Naive thymus-derived CD8-positive, alpha-beta T cell (primary cell): ENCODE measurements around the gene NDE1. TPM values are rescaled to one million over a fixed set of nuclear protein-coding genes. Genes with fewer than 3 reads are reported as not detected.

Source experiments
- ATAC-seq, 2 donors: fragments of 150-1000 bp; cut with Tn5 transposase in 1 of 2; sonication (Bioruptor Pico), chemical (Tn5 transposase) in 1 of 2; 1 replicate in 1 of 2; 2 replicates in 1 of 2; pipeline ENCODE4 v1.10.0; 2021; ENCODE audit warnings: mild to moderate bottlenecking in 2 of 2, moderate library complexity in 2 of 2
- POLR2A ChIA-PET: fragments of 350-600 bp; sonication (Branson Sonifier 250); formaldehyde crosslinking; loops from one replicate; lab custom pipeline; 2021; ENCODE audit warnings: antibody characterized with exemption; lab: Charles Lee
- DNase-seq, 10 donors: peaks; one replicate each; pipeline versions ENCODE4 v3.0.0 to v3.0.0-alpha.2; 2020 to 2022
- H3K27ac Mint-ChIP-seq, 10 donors: one replicate each; pipeline ENCODE4 v1.8.0; 2020 to 2022; ENCODE audit warnings: mild to moderate bottlenecking in 10 of 10, mixed read lengths in 10 of 10, moderate library complexity in 4 of 10, inconsistent platforms in 1 of 10
- H3K27me3 Mint-ChIP-seq, 5 donors: one replicate each; pipeline ENCODE4 v1.8.0; 2021 to 2022; ENCODE audit warnings: mixed read lengths in 5 of 5
- H3K36me3 Mint-ChIP-seq, 3 donors: one replicate each; pipeline ENCODE4 v1.8.0; 2020 to 2022; ENCODE audit warnings: mixed read lengths in 3 of 3, mild to moderate bottlenecking in 2 of 3, inconsistent platforms in 1 of 3
- H3K4me1 Mint-ChIP-seq, 4 donors: one replicate each; pipeline ENCODE4 v1.8.0; 2021 to 2022; ENCODE audit warnings: mixed read lengths in 4 of 4
- H3K4me3 Mint-ChIP-seq, 10 donors: one replicate each; pipeline ENCODE4 v1.8.0; 2020 to 2022; ENCODE audit warnings: mild to moderate bottlenecking in 10 of 10, mixed read lengths in 10 of 10, moderate library complexity in 6 of 10, inconsistent platforms in 1 of 10
- H3K9me3 Mint-ChIP-seq, 9 donors: one replicate each; pipeline ENCODE4 v1.8.0; 2020 to 2022; ENCODE audit warnings: mixed read lengths in 9 of 9, mild to moderate bottlenecking in 3 of 9, inconsistent platforms in 1 of 9, moderate library complexity in 1 of 9
- polyA plus RNA-seq, 3 donors: library from polyadenylated mRNA; unstranded; fragments of 300-500 nt; fragmentation: Illumina TruSeq; gene quantifications; one replicate each; pipeline ENCODE4 v1.2.3, GENCODE V29; 2021
- total RNA-seq, 8 experiments: library from RNA in 2 of 8; stranded (reverse) in 2 of 8; gene quantifications; one replicate each; pipeline ENCODE4 v1.2.3 and lab custom pipeline; 2021 to 2026

The NDE1 gene
- total and polyA plus RNA-seq, 5 experiments from 2014 or later = 23.5 to 138 (median 59.1) TPM

DNA sequence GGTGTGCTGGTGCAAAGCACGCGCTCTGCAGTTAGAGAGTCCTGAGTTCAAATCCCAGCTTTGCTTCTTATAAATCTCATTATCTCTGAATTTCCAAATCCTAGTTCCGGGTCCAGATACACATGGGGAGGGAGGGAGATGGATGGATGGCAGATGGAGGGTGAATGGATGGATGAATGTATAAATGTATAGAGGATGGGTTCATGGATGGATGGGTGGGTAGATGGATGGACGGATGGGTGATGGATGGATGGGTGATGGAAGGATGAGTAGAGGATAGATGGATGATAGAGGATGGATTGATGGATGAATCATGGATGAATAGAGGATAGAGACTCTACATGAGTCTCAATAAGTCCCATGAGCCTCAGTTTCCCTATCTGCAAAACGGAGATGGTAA, 116.9 kb downstream of the NDE1 start:
- ATAC-seq (no peak), DNase-seq (no peak)
- POLR2A ChIA-PET = no interaction called here
- Mint-ChIP-seq H3K27me3 (peaks cover 5 to 23% (median 16%) of the 10 kb centered on the region in 5 donors), H3K4me3 (no peak overlapping the region), H3K36me3 (peaks cover 0 to 5% (median 0%) of the 10 kb centered on the region in 3 donors), H3K4me1 (peaks cover 0 to 3% (median 1%) of the 10 kb centered on the region in 4 donors), H3K27ac (peak overlapping the region in 2 of 10 donors; percentile 18 to 59), H3K9me3 (peaks cover 0 to 8% (median 2%) of the 10 kb centered on the region in 9 donors)

DNA sequence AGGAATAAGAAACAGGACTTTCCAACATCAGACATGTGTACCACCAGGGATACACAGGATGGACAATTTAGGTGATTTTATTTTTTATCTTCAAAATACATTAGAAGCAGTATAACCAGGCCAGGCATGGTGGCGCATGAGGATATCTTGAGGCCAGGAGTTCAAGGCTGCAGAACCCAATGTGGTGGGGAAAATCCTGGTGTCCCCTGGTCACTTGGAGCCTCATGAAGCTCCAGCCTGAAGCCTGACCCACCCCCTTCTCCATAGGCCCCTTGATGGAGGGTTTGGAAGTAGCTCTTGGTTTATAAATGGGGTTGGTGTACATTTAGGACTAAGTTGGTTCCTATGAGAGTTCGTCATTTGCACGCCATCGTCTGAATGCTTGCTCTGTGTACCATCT, 118.2 kb downstream of the NDE1 start:
- Mint-ChIP-seq H3K4me3 (no peak overlapping the region), H3K36me3 (peaks cover 0 to 5% (median 0%) of the 10 kb centered on the region in 3 donors), H3K27me3 (peaks cover 3 to 19% (median 13%) of the 10 kb centered on the region in 5 donors), H3K4me1 (peaks cover 0 to 2% (median under 1%) of the 10 kb centered on the region in 4 donors), H3K9me3 (peaks cover 0 to 8% (median 2%) of the 10 kb centered on the region in 9 donors), H3K27ac (no peak overlapping the region)
- DNase-seq (no peak), ATAC-seq (no peak)
- POLR2A ChIA-PET = interaction anchor here (0.5 kb wide), 1 partner anchor 28 kb away, joined by 3 read pairs; no protein-coding TSS in a partner anchor

DNA sequence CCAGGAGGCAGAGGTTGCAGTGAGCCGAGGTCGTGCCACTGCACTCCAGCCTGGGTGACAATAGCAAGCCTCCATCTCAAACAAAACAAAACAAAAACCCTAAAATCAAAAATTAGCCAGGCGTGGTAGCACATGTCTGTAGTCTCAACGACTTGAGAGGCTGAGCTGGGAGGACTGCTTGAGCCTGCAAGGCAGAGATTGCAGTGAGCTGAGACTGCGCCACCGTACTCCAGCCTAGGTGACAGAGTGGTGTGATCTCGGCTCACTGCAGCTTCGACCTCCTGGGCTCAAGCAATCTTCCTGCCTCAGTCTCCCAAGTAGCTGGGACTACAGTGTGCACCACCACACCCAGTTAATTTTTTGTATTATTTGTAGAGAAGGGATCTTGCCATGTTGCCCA, 119.2 kb downstream of the NDE1 start:
- DNase-seq = no peak
- peaks cover 0 to 5% (median 0%) of the 10 kb centered on the region in 3 donors for H3K36me3 Mint-ChIP-seq
- ATAC-seq = no peak
- H3K4me1 Mint-ChIP-seq = peaks cover 0 to 2% (median under 1%) of the 10 kb centered on the region in 4 donors
- H3K4me3 Mint-ChIP-seq = no peak overlapping the region
- H3K27me3 Mint-ChIP-seq = peaks cover 3 to 16% (median 13%) of the 10 kb centered on the region in 5 donors
- POLR2A ChIA-PET = no interaction called here
- H3K9me3 Mint-ChIP-seq = peaks cover 0 to 8% (median 2%) of the 10 kb centered on the region in 9 donors
- H3K27ac Mint-ChIP-seq = no peak overlapping the region

DNA sequence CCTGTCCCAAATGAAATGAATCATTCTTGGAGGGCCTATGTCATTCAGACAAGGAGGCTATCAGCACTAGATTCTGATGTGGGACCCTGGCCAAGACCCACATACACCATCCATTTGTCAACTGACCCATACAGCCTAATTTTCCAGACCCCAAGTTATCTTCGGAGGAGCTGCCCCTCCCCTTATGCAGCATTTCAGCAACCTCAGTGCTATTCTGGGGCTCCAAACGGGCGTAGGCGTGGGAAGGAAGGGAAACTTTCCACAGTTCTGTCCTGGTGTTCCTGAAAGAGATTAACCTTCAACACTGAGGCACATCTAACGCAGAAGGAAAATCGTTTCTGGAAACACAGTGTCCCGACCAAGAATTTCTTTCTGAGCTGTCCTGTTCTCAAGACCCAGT, 120.1 kb downstream of the NDE1 start:
- DNase-seq = no peak
- ATAC-seq = no peak
- Mint-ChIP-seq H3K4me3 (no peak overlapping the region), H3K9me3 (peaks cover 0 to 8% (median 2%) of the 10 kb centered on the region in 9 donors), H3K36me3 (peaks cover 0 to 5% (median 0%) of the 10 kb centered on the region in 3 donors), H3K4me1 (peaks cover 0 to 2% (median under 1%) of the 10 kb centered on the region in 4 donors), H3K27me3 (peaks cover 3 to 11% (median 5%) of the 10 kb centered on the region in 5 donors), H3K27ac (no peak overlapping the region)
- POLR2A ChIA-PET = no interaction called here

DNA sequence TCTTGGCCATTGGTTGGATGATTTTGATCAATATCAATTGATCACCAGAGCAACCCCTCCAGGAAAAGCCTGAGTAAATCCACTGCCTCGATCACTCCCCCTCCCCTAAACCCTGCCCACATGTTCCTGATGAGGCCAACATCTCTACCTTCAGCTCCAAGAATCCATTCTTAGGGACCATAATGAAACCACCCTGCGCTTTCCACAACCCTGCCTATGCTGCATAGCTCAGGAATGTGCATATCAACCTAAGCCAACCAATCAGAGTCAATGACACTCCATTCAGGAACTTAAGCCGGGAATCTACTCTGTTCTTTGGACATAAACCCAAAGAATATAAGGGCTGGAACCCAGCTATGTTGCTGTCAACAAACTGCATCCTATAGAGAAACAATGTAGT, 120.5 kb downstream of the NDE1 start:
- no peak for ATAC-seq
- POLR2A ChIA-PET = no interaction called here
- no peak overlapping the region for H3K27ac Mint-ChIP-seq
- peaks cover 0 to 5% (median 0%) of the 10 kb centered on the region in 3 donors for H3K36me3 Mint-ChIP-seq
- H3K27me3 Mint-ChIP-seq = peaks cover 1 to 9% (median 3%) of the 10 kb centered on the region in 5 donors
- DNase-seq = no peak
- peaks cover 0 to 8% (median 2%) of the 10 kb centered on the region in 9 donors for H3K9me3 Mint-ChIP-seq
- H3K4me1 Mint-ChIP-seq = peaks cover 0 to 2% (median under 1%) of the 10 kb centered on the region in 4 donors
- no peak overlapping the region for H3K4me3 Mint-ChIP-seq

DNA sequence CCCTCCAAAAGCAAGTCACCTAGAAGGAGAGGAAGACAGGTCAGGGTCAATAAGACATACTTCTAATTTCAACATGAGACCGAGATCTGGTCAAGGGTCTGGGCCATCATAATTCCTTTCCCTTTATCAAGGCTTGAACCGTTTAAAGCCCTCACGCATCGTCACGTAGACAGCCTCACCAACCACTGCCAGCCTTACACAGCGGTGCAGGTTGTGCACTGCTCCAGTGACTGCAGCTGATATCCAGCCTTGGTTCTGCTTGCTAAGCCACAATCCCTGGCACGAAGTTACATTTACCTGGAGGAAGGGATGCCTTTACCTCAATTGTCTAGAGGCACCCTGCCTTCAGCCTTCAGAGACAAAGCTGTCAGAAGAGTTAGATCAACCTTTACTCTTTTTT, 121.6 kb downstream of the NDE1 start:
- POLR2A ChIA-PET = interaction anchor here (0.6 kb wide), 1 partner anchor 356 kb away, joined by 3 read pairs; no protein-coding TSS in a partner anchor
- Mint-ChIP-seq H3K27ac (no peak overlapping the region), H3K27me3 (peaks cover 0 to 5% (median 4%) of the 10 kb centered on the region in 5 donors), H3K4me3 (no peak overlapping the region), H3K36me3 (peaks cover 0 to 5% (median 0%) of the 10 kb centered on the region in 3 donors), H3K9me3 (peaks cover 0 to 8% (median 2%) of the 10 kb centered on the region in 9 donors), H3K4me1 (peaks cover 0 to 2% (median 0%) of the 10 kb centered on the region in 4 donors)
- DNase-seq = no peak
- ATAC-seq = no peak

DNA sequence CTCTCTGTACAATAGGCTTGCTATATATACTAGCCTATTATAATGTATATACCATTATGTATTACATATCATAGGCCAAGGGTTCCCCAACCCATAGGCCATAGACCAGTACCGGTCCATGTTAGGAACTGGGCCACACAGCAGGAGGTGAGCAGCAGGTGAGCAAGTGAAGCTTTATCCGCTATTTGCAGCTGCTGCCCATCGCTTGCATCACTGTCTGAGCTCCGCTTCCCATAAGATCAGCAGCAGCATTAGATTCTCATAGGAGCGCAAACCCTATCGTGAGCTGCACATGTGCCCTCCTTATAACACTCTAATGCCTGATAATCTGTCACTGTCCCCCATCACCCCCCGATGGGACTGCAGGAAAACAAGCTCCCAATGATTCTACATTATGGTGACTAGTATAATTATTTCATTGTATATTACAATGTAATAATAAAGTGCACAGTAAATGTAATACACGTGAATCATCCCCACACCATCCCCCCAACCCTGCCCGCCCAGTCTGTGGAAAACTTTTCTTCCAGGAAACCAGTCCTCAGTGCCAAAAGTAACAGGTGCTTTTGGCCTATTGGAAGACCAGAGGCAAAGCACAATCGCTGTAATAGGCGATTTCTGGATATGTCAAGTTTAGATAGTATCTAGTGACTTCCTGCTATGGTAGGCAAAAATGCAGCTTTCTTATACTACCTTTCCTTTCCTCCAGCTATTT, 122.7 kb downstream of the NDE1 start:
- DNase-seq (no peak), ATAC-seq (no peak)
- Mint-ChIP-seq H3K27me3 (peaks cover 0 to 4% (median 1%) of the 10 kb centered on the region in 5 donors), H3K27ac (no peak overlapping the region), H3K4me1 (no peaks in the 10 kb centered on the region), H3K36me3 (peaks cover 0 to 5% (median 0%) of the 10 kb centered on the region in 3 donors), H3K4me3 (no peak overlapping the region), H3K9me3 (peaks cover 0 to 8% (median 2%) of the 10 kb centered on the region in 9 donors)
- POLR2A ChIA-PET = interaction anchor here (0.6 kb wide), 1 partner anchor 97 kb away, joined by 3 read pairs; no protein-coding TSS in a partner anchor

DNA sequence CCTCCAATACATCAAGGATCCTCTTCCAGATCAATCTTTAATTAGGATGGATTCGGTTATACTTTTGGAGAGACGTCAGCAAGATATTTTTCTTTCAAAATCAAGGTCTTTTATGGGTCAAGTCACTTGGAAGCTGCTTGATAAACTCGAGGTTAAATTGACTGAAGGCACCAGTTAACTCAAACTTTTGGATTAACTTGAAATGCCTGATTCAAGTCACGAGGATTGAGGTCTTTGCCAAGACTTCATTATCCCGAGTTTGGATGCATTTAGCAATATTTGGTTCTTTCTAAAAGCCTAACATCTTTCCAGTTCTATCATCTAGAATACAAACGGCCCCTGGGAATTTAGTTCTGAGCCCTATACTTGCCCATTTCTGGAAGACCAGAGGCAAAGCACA, 123.9 kb downstream of the NDE1 start:
- Mint-ChIP-seq H3K4me1 (no peaks in the 10 kb centered on the region), H3K9me3 (peaks cover 0 to 4% (median 0%) of the 10 kb centered on the region in 9 donors), H3K4me3 (no peak overlapping the region), H3K27me3 (peaks cover 0 to 4% (median 1%) of the 10 kb centered on the region in 5 donors), H3K27ac (no peak overlapping the region), H3K36me3 (no peaks in the 10 kb centered on the region)
- ATAC-seq (no peak), DNase-seq (no peak)
- POLR2A ChIA-PET = no interaction called here

DNA sequence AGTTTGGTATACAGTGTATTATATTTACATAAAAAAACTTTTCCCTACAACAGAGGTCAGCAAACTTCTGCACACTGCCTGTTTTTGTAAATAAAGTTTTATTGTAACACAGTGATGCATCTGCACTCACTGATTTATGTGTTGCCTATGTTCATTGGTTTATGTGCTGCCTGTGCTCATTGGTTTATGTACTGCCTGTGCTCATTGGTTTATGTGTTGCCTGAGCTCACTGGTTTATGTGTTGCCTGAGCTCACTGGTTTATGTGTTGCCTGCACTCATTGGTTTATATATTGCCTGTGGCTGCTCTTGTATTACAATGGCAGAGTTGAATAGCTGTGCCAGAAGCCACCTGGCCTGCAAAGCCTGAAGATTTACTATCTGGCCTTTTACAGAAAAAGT, 125.2 kb downstream of the NDE1 start:
- DNase-seq (no peak), ATAC-seq (no peak)
- no peak overlapping the region for H3K4me3 Mint-ChIP-seq
- H3K27ac Mint-ChIP-seq = no peak overlapping the region
- H3K27me3 Mint-ChIP-seq = peaks cover 0 to 4% (median 1%) of the 10 kb centered on the region in 5 donors
- no peaks in the 10 kb centered on the region for H3K36me3 Mint-ChIP-seq
- peaks cover 0 to 2% (median 0%) of the 10 kb centered on the region in 9 donors for H3K9me3 Mint-ChIP-seq
- POLR2A ChIA-PET = no interaction called here
- no peaks in the 10 kb centered on the region for H3K4me1 Mint-ChIP-seq

DNA sequence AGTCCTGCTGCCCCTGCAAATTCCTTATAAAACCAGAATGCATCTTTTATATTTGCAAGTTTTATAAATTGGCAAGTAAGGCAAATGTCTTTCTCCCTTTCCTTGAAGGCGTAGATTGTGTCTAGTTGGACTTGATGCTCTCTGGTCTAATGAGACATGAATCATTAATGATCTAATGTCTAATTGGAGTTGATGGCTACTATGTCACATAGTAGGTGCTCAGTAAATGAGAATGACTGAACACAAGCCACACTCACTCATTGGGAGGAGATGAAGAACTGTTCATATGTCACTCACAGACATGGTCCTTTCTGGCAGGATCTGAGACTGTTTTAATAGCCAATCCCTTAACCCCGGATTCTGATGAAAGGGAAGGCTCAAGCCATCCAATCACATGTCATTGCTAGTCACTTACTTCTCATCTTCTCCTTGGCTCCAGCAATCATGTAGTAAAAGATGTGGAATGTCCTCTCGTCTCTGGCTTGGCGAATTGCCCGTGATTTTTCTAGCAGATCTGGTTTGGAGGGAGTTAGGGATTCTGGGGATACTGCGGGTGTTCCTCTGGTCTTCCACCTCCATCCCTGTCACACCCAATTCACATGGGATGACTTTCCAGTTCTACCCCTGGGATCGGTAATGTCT, 125.7 kb downstream of the NDE1 start:
- Mint-ChIP-seq H3K27me3 (peaks cover 0 to 4% (median 1%) of the 10 kb centered on the region in 5 donors), H3K4me1 (no peaks in the 10 kb centered on the region), H3K9me3 (peaks cover 0 to 2% (median 0%) of the 10 kb centered on the region in 9 donors), H3K36me3 (no peaks in the 10 kb centered on the region), H3K27ac (no peak overlapping the region), H3K4me3 (no peak overlapping the region)
- ATAC-seq = no peak
- POLR2A ChIA-PET = no interaction called here
- no peak for DNase-seq
